Measurements from ENCODE around the gene GART.

GART gene

GRCh38 chr21:33567914-33568313 is 26.0 kb upstream of the GART start:
- H3K4me3 ChIP-seq (ENCODE audit: low read length): no peak overlapping the region
- H3K36me3 ChIP-seq (ENCODE audit: insufficient read depth, low read length): peaks cover 84% of the 10 kb centered on the region
- no peak overlapping the region for H3K4me2 ChIP-seq (ENCODE audit: low read length)
- no peaks in the 10 kb centered on the region for H3K9me3 ChIP-seq (replicated peaks; ENCODE audit: low read length)
- no peaks in the 10 kb centered on the region for H3K27me3 ChIP-seq (ENCODE audit: control insufficient read depth, insufficient read depth, low read length)
- H3K4me1 ChIP-seq (ENCODE audit: control insufficient read depth, insufficient read depth, low read length): no peaks in the 10 kb centered on the region
- H3K9ac ChIP-seq (ENCODE audit: low read depth, low read length): no peak overlapping the region

GRCh38 chr21:33566514-33566913 is 24.6 kb upstream of the GART start:
- H3K4me2 ChIP-seq (ENCODE audit: low read length): no peak overlapping the region
- H3K9ac ChIP-seq (ENCODE audit: low read depth, low read length): no peak overlapping the region
- no peaks in the 10 kb centered on the region for H3K27me3 ChIP-seq (ENCODE audit: control insufficient read depth, insufficient read depth, low read length)
- no peak overlapping the region for H3K4me3 ChIP-seq (ENCODE audit: low read length)
- no peaks in the 10 kb centered on the region for H3K9me3 ChIP-seq (replicated peaks; ENCODE audit: low read length)
- peaks cover 84% of the 10 kb centered on the region for H3K36me3 ChIP-seq (ENCODE audit: insufficient read depth, low read length)
- no peaks in the 10 kb centered on the region for H3K4me1 ChIP-seq (ENCODE audit: control insufficient read depth, insufficient read depth, low read length)

- H3K4me1 ChIP-seq (ENCODE audit: control insufficient read depth, insufficient read depth, low read length): no peaks in the 10 kb centered on the region
- peaks cover 89% of the 10 kb centered on the region for H3K36me3 ChIP-seq (ENCODE audit: insufficient read depth, low read length)
- no peaks in the 10 kb centered on the region for H3K9me3 ChIP-seq (replicated peaks; ENCODE audit: low read length)
- no peak overlapping the region for H3K4me2 ChIP-seq (ENCODE audit: low read length)
- no peaks in the 10 kb centered on the region for H3K27me3 ChIP-seq (ENCODE audit: control insufficient read depth, insufficient read depth, low read length)
- no peak overlapping the region for H3K9ac ChIP-seq (ENCODE audit: low read depth, low read length)
- no peak overlapping the region for H3K4me3 ChIP-seq (ENCODE audit: low read length)
Observed at GRCh38 chr21:33562389-33562788, 20.5 kb upstream of the GART start.

- no peaks in the 10 kb centered on the region for H3K4me1 ChIP-seq (ENCODE audit: control insufficient read depth, insufficient read depth, low read length)
- no peak overlapping the region for H3K9ac ChIP-seq (ENCODE audit: low read depth, low read length)
- H3K9me3 ChIP-seq (replicated peaks; ENCODE audit: low read length): no peaks in the 10 kb centered on the region
- H3K27me3 ChIP-seq (ENCODE audit: control insufficient read depth, insufficient read depth, low read length): no peaks in the 10 kb centered on the region
- no peak overlapping the region for H3K4me2 ChIP-seq (ENCODE audit: low read length)
- H3K36me3 ChIP-seq (ENCODE audit: insufficient read depth, low read length): peaks cover 89% of the 10 kb centered on the region
- no peak overlapping the region for H3K4me3 ChIP-seq (ENCODE audit: low read length)
Observed at GRCh38 chr21:33561373-33561772, 19.5 kb upstream of the GART start.

GRCh38 chr21:33560965-33561364 is 19.0 kb upstream of the GART start:
- Histone ChIP-seq H3K9ac (ENCODE audit: low read depth, low read length) (no peak overlapping the region), H3K36me3 (ENCODE audit: insufficient read depth, low read length) (peaks cover 88% of the 10 kb centered on the region), H3K4me3 (ENCODE audit: low read length) (no peak overlapping the region), H3K27me3 (ENCODE audit: control insufficient read depth, insufficient read depth, low read length) (no peaks in the 10 kb centered on the region), H3K9me3 (replicated peaks; ENCODE audit: low read length) (no peaks in the 10 kb centered on the region), H3K4me1 (ENCODE audit: control insufficient read depth, insufficient read depth, low read length) (no peaks in the 10 kb centered on the region), H3K4me2 (ENCODE audit: low read length) (no peak overlapping the region)

- Histone ChIP-seq H3K9me3 (replicated peaks; ENCODE audit: low read length) (no peaks in the 10 kb centered on the region), H3K4me1 (ENCODE audit: control insufficient read depth, insufficient read depth, low read length) (no peaks in the 10 kb centered on the region), H3K27me3 (ENCODE audit: control insufficient read depth, insufficient read depth, low read length) (no peaks in the 10 kb centered on the region), H3K4me2 (ENCODE audit: low read length) (no peak overlapping the region), H3K36me3 (ENCODE audit: insufficient read depth, low read length) (peaks cover 91% of the 10 kb centered on the region), H3K4me3 (ENCODE audit: low read length) (no peak overlapping the region), H3K9ac (ENCODE audit: low read depth, low read length) (no peak overlapping the region)
Observed at GRCh38 chr21:33559813-33560212, 17.9 kb upstream of the GART start.

GRCh38 chr21:33558777-33559421 is 17.0 kb upstream of the GART start:
- H3K4me3 ChIP-seq (ENCODE audit: low read length): no peak overlapping the region
- H3K27me3 ChIP-seq (ENCODE audit: control insufficient read depth, insufficient read depth, low read length): no peaks in the 10 kb centered on the region
- no peak overlapping the region for H3K4me2 ChIP-seq (ENCODE audit: low read length)
- H3K36me3 ChIP-seq (ENCODE audit: insufficient read depth, low read length): peaks cover 93% of the 10 kb centered on the region
- no peaks in the 10 kb centered on the region for H3K9me3 ChIP-seq (replicated peaks; ENCODE audit: low read length)
- no peak overlapping the region for H3K9ac ChIP-seq (ENCODE audit: low read depth, low read length)
- no peaks in the 10 kb centered on the region for H3K4me1 ChIP-seq (ENCODE audit: control insufficient read depth, insufficient read depth, low read length)

GRCh38 chr21:33557447-33557846 is 15.5 kb upstream of the GART start:
- no peak overlapping the region for H3K4me2 ChIP-seq (ENCODE audit: low read length)
- H3K27me3 ChIP-seq (ENCODE audit: control insufficient read depth, insufficient read depth, low read length): no peaks in the 10 kb centered on the region
- no peaks in the 10 kb centered on the region for H3K4me1 ChIP-seq (ENCODE audit: control insufficient read depth, insufficient read depth, low read length)
- no peak overlapping the region for H3K9ac ChIP-seq (ENCODE audit: low read depth, low read length)
- H3K36me3 ChIP-seq (ENCODE audit: insufficient read depth, low read length): peaks cover 93% of the 10 kb centered on the region
- H3K9me3 ChIP-seq (replicated peaks; ENCODE audit: low read length): no peaks in the 10 kb centered on the region
- no peak overlapping the region for H3K4me3 ChIP-seq (ENCODE audit: low read length)

GRCh38 chr21:33554982-33555344 is 13.0 kb upstream of the GART start:
- H3K4me1 ChIP-seq (ENCODE audit: control insufficient read depth, insufficient read depth, low read length): no peaks in the 10 kb centered on the region
- no peaks in the 10 kb centered on the region for H3K27me3 ChIP-seq (ENCODE audit: control insufficient read depth, insufficient read depth, low read length)
- H3K9ac ChIP-seq (ENCODE audit: low read depth, low read length): no peak overlapping the region
- H3K9me3 ChIP-seq (replicated peaks; ENCODE audit: low read length): no peaks in the 10 kb centered on the region
- H3K4me3 ChIP-seq (ENCODE audit: low read length): no peak overlapping the region
- H3K36me3 ChIP-seq (ENCODE audit: insufficient read depth, low read length): peaks cover 95% of the 10 kb centered on the region
- no peak overlapping the region for H3K4me2 ChIP-seq (ENCODE audit: low read length)

GRCh38 chr21:33554236-33554981 is 12.5 kb upstream of the GART start:
- Histone ChIP-seq H3K27me3 (ENCODE audit: control insufficient read depth, insufficient read depth, low read length) (no peaks in the 10 kb centered on the region), H3K4me3 (ENCODE audit: low read length) (no peak overlapping the region), H3K4me2 (ENCODE audit: low read length) (no peak overlapping the region), H3K36me3 (ENCODE audit: insufficient read depth, low read length) (peaks cover 95% of the 10 kb centered on the region), H3K4me1 (ENCODE audit: control insufficient read depth, insufficient read depth, low read length) (no peaks in the 10 kb centered on the region), H3K9me3 (replicated peaks; ENCODE audit: low read length) (no peaks in the 10 kb centered on the region), H3K9ac (ENCODE audit: low read depth, low read length) (no peak overlapping the region)

GRCh38 chr21:33552999-33553598 is 11.2 kb upstream of the GART start:
- no peaks in the 10 kb centered on the region for H3K27me3 ChIP-seq (ENCODE audit: control insufficient read depth, insufficient read depth, low read length)
- peaks cover 94% of the 10 kb centered on the region for H3K36me3 ChIP-seq (ENCODE audit: insufficient read depth, low read length)
- no peak overlapping the region for H3K9ac ChIP-seq (ENCODE audit: low read depth, low read length)
- H3K4me2 ChIP-seq (ENCODE audit: low read length): no peak overlapping the region
- H3K4me3 ChIP-seq (ENCODE audit: low read length): no peak overlapping the region
- no peaks in the 10 kb centered on the region for H3K9me3 ChIP-seq (replicated peaks; ENCODE audit: low read length)
- H3K4me1 ChIP-seq (ENCODE audit: control insufficient read depth, insufficient read depth, low read length): no peaks in the 10 kb centered on the region

All from skeletal muscle satellite cell (primary cell).